HepG2 (cell line): ENCODE measurements around the gene NPIPA3. TPM values are rescaled to one million over a fixed set of nuclear protein-coding genes. Genes with fewer than 3 reads are reported as not detected.
"Not testable (repeated sequence)": the region's sequence is repeated elsewhere in the genome, so short reads cannot be mapped to it uniquely, and the experiment has no call there.

Source experiments
- ATAC-seq: fragments of 200-7000 bp; cut with Tn5 transposase; 3 replicates; pipeline ENCODE4 v1.9.1; 2020; ENCODE audit warnings: mild to moderate bottlenecking, moderate library complexity
- Bru-seq: library from RNA; stranded (reverse); fragments of 400-500 nt; gene quantifications from one replicate; lab custom pipeline; 2021; lab: Mats Ljungman, UMichigan
- BruChase-seq, 2 experiments: library from RNA; stranded (reverse); fragments of 400-500 nt; gene quantifications; one replicate each; lab custom pipeline; 2021; lab: Mats Ljungman, UMichigan
- BruUV-seq: library from RNA; stranded (reverse); fragments of 400-500 nt; replicated peaks from 2 replicates; lab custom pipeline; 2021; lab: Mats Ljungman, UMichigan
- CTCF ChIA-PET: fragments of 300-600 bp; formaldehyde crosslinking; extraction: SDS; loops from one replicate; lab custom pipeline; 2021; ENCODE audit warnings: low total read pairs, inconsistent platforms, low intra/inter-chr PET ratio; lab: Yijun Ruan, JAX
- POLR2A ChIA-PET: fragments of 350-600 bp; sonication (Branson Sonifier 250); formaldehyde crosslinking; loops from one replicate; lab custom pipeline; 2020; ENCODE audit warnings: antibody characterized with exemption, inconsistent platforms; lab: Yijun Ruan, JAX
- DNase-seq: peaks from one replicate; pipeline ENCODE4 v3.0.0-alpha.2; 2015; ENCODE audit warnings: low spot score
- FAIRE-seq: peaks from 3 replicates; lab custom pipeline; 2011; peaks lifted over from hg19 to GRCh38; lab: Jason Lieb, UNC
- H2AFZ ChIP-seq: one replicate; pipeline ENCODE4 v1.6.1; 2011; ENCODE audit warnings: low read length, inconsistent platforms
- H3K27ac ChIP-seq: fragments of 300-600 bp; 3 replicates; pipeline ENCODE4 v1.8.0; 2011; ENCODE audit warnings: mixed run types, mild to moderate bottlenecking, mixed read lengths, low read length, inconsistent platforms; ENCODE audit not compliant: insufficient read depth; ENCODE audit errors: extremely low read length
- H3K27me3 ChIP-seq, 2 experiments: fragments of 200-600 bp in 1 of 2; 2 replicates in 1 of 2; 3 replicates in 1 of 2; pipeline versions ENCODE4 v1.6.0 to v1.8.0; 2011; ENCODE audit warnings: low read length in 2 of 2, mild to moderate bottlenecking in 2 of 2, moderate library complexity in 2 of 2, inconsistent platforms in 1 of 2; ENCODE audit not compliant: insufficient read depth in 2 of 2, control insufficient read depth in 1 of 2
- H3K36me3 ChIP-seq, 2 experiments: fragments of 200-600 bp in 1 of 2; replicated peaks in 1 of 2; 2 replicates in 1 of 2; 3 replicates in 1 of 2; pipeline versions ENCODE4 v1.5.1 to v1.8.0; 2011; ENCODE audit warnings: low read length in 2 of 2, inconsistent platforms in 1 of 2; ENCODE audit not compliant: insufficient read depth in 2 of 2, control insufficient read depth in 1 of 2
- H3K4me1 ChIP-seq: 2 replicates; pipeline ENCODE4 v1.5.1; 2012; ENCODE audit warnings: low read length, inconsistent platforms; ENCODE audit not compliant: insufficient read depth
- H3K4me2 ChIP-seq: 2 replicates; pipeline ENCODE4 v1.6.0; 2011; ENCODE audit warnings: low read depth, low read length, inconsistent platforms
- H3K4me3 ChIP-seq, 3 experiments: fragments of 200-600 bp in 1 of 3; sonication (generic), shearing (Covaris generic) in 1 of 3; replicated peaks in 1 of 3; 2 replicates each; pipeline ENCODE4 v1.5.1; 2011 to 2016; ENCODE audit warnings: low read length in 3 of 3, inconsistent platforms in 2 of 3, low read depth in 2 of 3, mild to moderate bottlenecking in 2 of 3, control low read depth in 1 of 3, mixed read lengths in 1 of 3; ENCODE audit not compliant: insufficient read depth in 1 of 3
- H3K79me2 ChIP-seq: one replicate; pipeline ENCODE4 v1.6.1; 2011; ENCODE audit warnings: low read length, inconsistent platforms; ENCODE audit not compliant: insufficient read depth
- H3K9ac ChIP-seq: 2 replicates; pipeline ENCODE4 v1.6.0; 2011; ENCODE audit warnings: mild to moderate bottlenecking, low read depth, low read length, inconsistent platforms; ENCODE audit not compliant: insufficient read depth
- H3K9me3 ChIP-seq: 2 replicates; pipeline ENCODE4 v1.5.1; 2012; ENCODE audit warnings: mild to moderate bottlenecking, low read length
- H4K20me1 ChIP-seq: 2 replicates; pipeline ENCODE4 v1.6.0; 2011; ENCODE audit warnings: inconsistent platforms, mild to moderate bottlenecking, low read length, moderate library complexity; ENCODE audit not compliant: insufficient read depth
- ATF2 ChIP-seq: sonication (generic); formaldehyde crosslinking; IDR thresholded peaks from 2 replicates; pipeline ENCODE4 v1.4.0; 2020; ENCODE audit warnings: missing genetic modification reagents
- FLYWCH1 ChIP-seq: sonication (generic); formaldehyde crosslinking; IDR thresholded peaks from 2 replicates; pipeline ENCODE4 v1.8.1; 2023; ENCODE audit warnings: mild to moderate bottlenecking, missing genetic modification reagents
- JDP2 ChIP-seq: sonication (generic); formaldehyde crosslinking; IDR thresholded peaks from 2 replicates; pipeline ENCODE4 v1.8.1; 2022; ENCODE audit warnings: missing genetic modification reagents, borderline replicate concordance
- NFRKB ChIP-seq: fragments of 450-650 bp; IDR thresholded peaks from 2 replicates; pipeline ENCODE4 v1.6.1; 2017
- RBM39 ChIP-seq: fragments of 200-400 bp; formaldehyde crosslinking; IDR thresholded peaks from one replicate; pipeline ENCODE4 v1.6.1; 2018; ENCODE audit warnings: antibody characterized with exemption, mild to moderate bottlenecking, low read depth, low read length; ENCODE audit not compliant: poor library complexity, severe bottlenecking
- SIX1 ChIP-seq: sonication (generic); formaldehyde crosslinking; IDR thresholded peaks from 2 replicates; pipeline ENCODE4 v1.4.0; 2020; ENCODE audit warnings: missing genetic modification reagents, borderline replicate concordance
- SP140L ChIP-seq: sonication (generic); formaldehyde crosslinking; IDR thresholded peaks from 2 replicates; pipeline ENCODE4 v1.4.0; 2020; ENCODE audit warnings: missing genetic modification reagents, borderline replicate concordance
- ZNF597 ChIP-seq: sonication (generic); formaldehyde crosslinking; IDR thresholded peaks from 2 replicates; pipeline ENCODE4 v1.5.0; 2020; ENCODE audit warnings: missing genetic modification reagents
- WGBS: methylation state at CpG from one replicate; pipeline ENCODE4 v1.1.6; 2017; ENCODE audit warnings: low lambda C conversion rate; 5-methylcytosine and 5-hydroxymethylcytosine counted together
- in situ Hi-C: cut with HindIII; loops from 2 replicates; pipeline ENCODE4 v1.10.0; 2017; ENCODE audit warnings: low pct_unique_long_range_greater_than_20kb; ENCODE audit not compliant: extremely low pct_ligation_motif_present
- intact Hi-C: fragments of 100-400 bp; cut with micrococcal nuclease; formaldehyde crosslinking; loops from one replicate; pipeline ENCODE4 v1.10.0; 2022; ENCODE audit not compliant: unreplicated experiment
- long read RNA-seq, 2 experiments: library from RNA in 1 of 2; library from polyadenylated mRNA in 1 of 2; stranded (forward) in 1 of 2; unstranded in 1 of 2; transcript quantifications; one replicate each; pipeline ENCODE4 v2.0.0, GENCODE V29; 2019 to 2022
- polyA minus RNA-seq, 3 experiments: library from RNA; depleted of rRNA, polyadenylated mRNA; stranded (reverse); fragments of >200 nt; gene quantifications; 2 replicates each; pipeline ENCODE4 v1.2.3, GENCODE V29; 2011; ENCODE audit warnings: low replicate concordance in 1 of 3
- polyA plus RNA-seq, 8 experiments: library from polyadenylated mRNA; depleted of rRNA in 3 of 8; stranded (reverse) in 7 of 8; unstranded in 1 of 8; fragments of >200 nt; fragmentation: Illumina TruSeq in 4 of 8; extraction: Trizol in 4 of 8; gene quantifications; 2 replicates each; pipeline versions ENCODE4 v1.2.1 to v1.2.3, GENCODE V29; 2011 to 2016; ENCODE audit warnings: low read depth in 4 of 8, missing spikeins in 1 of 8, mixed read lengths in 1 of 8; ENCODE audit not compliant: insufficient read depth in 1 of 8
- total RNA-seq, 5 experiments: library from RNA; depleted of rRNA; stranded (reverse); fragments of >200 nt; fragmentation: Illumina TruSeq; extraction: Trizol; gene quantifications; 2 replicates each; pipeline ENCODE4 v1.2.3, GENCODE V29; 2016; ENCODE audit warnings: low read depth in 1 of 5

NPIPA3 gene
- total RNA-seq (2016; rRNA removed; fragmentation: Illumina TruSeq; extraction: Trizol) (0.71 TPM in 1 of 2 replicates, not detected in the other), polyA plus RNA-seq (2011; rRNA removed) (0.91 and 1.3 TPM in 2 replicates), polyA minus RNA-seq (2011; rRNA and poly(A)+ RNA removed; ENCODE audit: low replicate concordance) (not detected in 2 replicates), Bru-seq, nascent RNA (percentile 14 among the genes with signal in this experiment), BruChase-seq, experiment 1, labeled RNA remaining after a 6-hour chase (percentile 20 among the genes with signal in this experiment), BruChase-seq, experiment 2, labeled RNA remaining after a 2-hour chase (percentile 21 among the genes with signal in this experiment)
- not detected in 2 replicates for total RNA-seq (2016; cell fraction: cytosol; rRNA removed; fragmentation: Illumina TruSeq; extraction: Trizol; ENCODE audit: low read depth)
- 0.76 TPM in 1 of 2 replicates, not detected in the other for total RNA-seq (2016; cell fraction: insoluble cytoplasmic fraction; rRNA removed; fragmentation: Illumina TruSeq; extraction: Trizol)
- not detected in 2 replicates for total RNA-seq (2016; cell fraction: membrane; rRNA removed; fragmentation: Illumina TruSeq; extraction: Trizol)
- 0.69 and 1.1 TPM in 2 replicates for total RNA-seq (2016; cell fraction: nucleus; rRNA removed; fragmentation: Illumina TruSeq; extraction: Trizol)
- polyA plus RNA-seq (2011; cell fraction: cytosol; rRNA removed): 0.08 and 0.50 TPM in 2 replicates
- polyA plus RNA-seq (2011; cell fraction: nucleus; rRNA removed): 0.71 and 1.8 TPM in 2 replicates
- polyA plus RNA-seq (2012): 0.34 and 1.3 TPM in 2 replicates
- polyA plus RNA-seq (2016; cell fraction: cytosol; fragmentation: Illumina TruSeq; extraction: Trizol; ENCODE audit: low read depth): 0.22 TPM in 1 of 2 replicates, not detected in the other
- 1.2 TPM in 1 of 2 replicates, not detected in the other for polyA plus RNA-seq (2016; cell fraction: insoluble cytoplasmic fraction; fragmentation: Illumina TruSeq; extraction: Trizol; ENCODE audit: low read depth)
- not detected in 2 replicates for polyA plus RNA-seq (2016; cell fraction: membrane; fragmentation: Illumina TruSeq; extraction: Trizol; ENCODE audit: low read depth)
- polyA plus RNA-seq (2016; cell fraction: nucleus; fragmentation: Illumina TruSeq; extraction: Trizol; ENCODE audit: insufficient read depth, low read depth): 2.3 and 2.4 TPM in 2 replicates
- not detected in 2 replicates for polyA minus RNA-seq (2011; cell fraction: cytosol; rRNA and poly(A)+ RNA removed)
- not detected in 2 replicates for polyA minus RNA-seq (2011; cell fraction: nucleus; rRNA and poly(A)+ RNA removed)
- long read RNA-seq, experiment 1: 0 reads
- long read RNA-seq, experiment 2: 0 reads

- intact Hi-C loops, H3K79me2 ChIP-seq, H3K4me3 ChIP-seq, H3K4me2 ChIP-seq, FAIRE-seq, DNase-seq, H3K9ac ChIP-seq, H3K9me3 ChIP-seq, CTCF ChIA-PET, H3K27ac ChIP-seq, H3K4me1 ChIP-seq, in situ Hi-C loops, H3K27me3 ChIP-seq, H2AFZ ChIP-seq, BruUV-seq, H4K20me1 ChIP-seq, H3K36me3 ChIP-seq, POLR2A ChIA-PET: not testable (repeated sequence)
- ATAC-seq: peak; percentile 98
- WGBS: no CpG with 5 or more reads among the region's 73 CpGs
These were observed at the start of gene NPIPA3 for GRCh38 chr16:14703156-14704011. Gene NPIPA3, plus strand, starts transcription at chr16:14703411. Its CDS starts 5,533 bp downstream, at chr16:14708944.

GRCh38 chr16:14658063-14658462, 45.1 kb upstream of the NPIPA3 start:
- FAIRE-seq (no peak), DNase-seq (no peak), ATAC-seq (no peak)
- Histone ChIP-seq H4K20me1 (no peaks in the 10 kb centered on the region), H3K4me3 (no peak overlapping the region), H3K9ac (no peak overlapping the region), H3K4me2 (no peak overlapping the region), H3K27me3 (no peaks in the 10 kb centered on the region), H2AFZ (no peak overlapping the region), H3K36me3 (peaks cover 28 to 69% of the 10 kb centered on the region in 2 experiments), H3K79me2 (no peaks in the 10 kb centered on the region), H3K27ac (no peak overlapping the region), H3K9me3 (no peaks in the 10 kb centered on the region), H3K4me1 (peaks cover 21% of the 10 kb centered on the region)
- intact Hi-C loops (no loop called here), in situ Hi-C loops (no loop called here)
- ChIA-PET POLR2A (interaction anchor here (1.5 kb wide), 1 partner anchor 24 kb away, joined by 3 read pairs; no protein-coding TSS in a partner anchor), CTCF (no interaction called here)
- no TSS peak for BruUV-seq
- 96% methylated on average over 2 of the region's 2 CpGs for WGBS
- TF ChIP-seq ZNF597 (CRISPR knock-in tag): no peak
- TF ChIP-seq RBM39: no peak
- TF ChIP-seq SIX1 (CRISPR knock-in tag): no peak
- no peak for TF ChIP-seq ATF2 (CRISPR knock-in tag)
- no peak for TF ChIP-seq NFRKB
- no peak for TF ChIP-seq SP140L
- no peak for TF ChIP-seq JDP2
- no peak for TF ChIP-seq FLYWCH1
